Caco-2 (cell line): ENCODE data around the gene REC8. TPM values are rescaled to one million over a fixed set of nuclear protein-coding genes. Genes with fewer than 3 reads are reported as not detected.

Experiments used
- BruUV-seq: library from RNA; stranded (reverse); fragments of 400-500 nt; replicated peaks from 2 replicates; lab custom pipeline; 2021; lab: Mats Ljungman, UMichigan
- CTCF ChIA-PET: fragments of 300-600 bp; sonication (Branson Sonifier 250); formaldehyde crosslinking; loops from one replicate; lab custom pipeline; 2022; ENCODE audit warnings: antibody characterized with exemption; lab: Charles Lee
- POLR2A ChIA-PET: fragments of 300-600 bp; sonication (Branson Sonifier 250); formaldehyde crosslinking; loops from one replicate; lab custom pipeline; 2022; ENCODE audit warnings: antibody characterized with exemption; lab: Charles Lee
- DNase-seq, 2 experiments: peaks; one replicate each; pipeline versions ENCODE4 v3.0.0 to v3.0.0-alpha.2; 2020 to 2022
- H3K27me3 ChIP-seq: replicated peaks from 2 replicates; pipeline ENCODE4 v1.6.0; 2011; ENCODE audit warnings: low read length; ENCODE audit not compliant: control insufficient read depth, insufficient read depth
- H3K36me3 ChIP-seq: 2 replicates; pipeline ENCODE4 v1.5.1; 2011; ENCODE audit warnings: low read length; ENCODE audit not compliant: control insufficient read depth, insufficient read depth
- H3K4me1 ChIP-seq: fragments of 250-450 bp; sonication (Bioruptor Pico); 2 replicates; pipeline ENCODE4 v1.5.1; 2020; ENCODE audit warnings: mild to moderate bottlenecking
- H3K4me3 ChIP-seq: 2 replicates; pipeline ENCODE4 v1.5.1; 2011; ENCODE audit warnings: low read depth, mild to moderate bottlenecking, control low read depth, low read length
- H3K9me3 ChIP-seq: fragments of 250-450 bp; sonication (Bioruptor Pico); 2 replicates; pipeline ENCODE4 v1.5.1; 2020; ENCODE audit warnings: mild to moderate bottlenecking, moderate library complexity
- H3K27ac Mint-ChIP-seq: one replicate; pipeline ENCODE4 v1.8.0; 2022; ENCODE audit warnings: mixed read lengths; ENCODE audit not compliant: unreplicated experiment
- H3K27me3 Mint-ChIP-seq: one replicate; pipeline ENCODE4 v1.8.0; 2022; ENCODE audit warnings: mixed read lengths; ENCODE audit not compliant: insufficient read depth, unreplicated experiment
- H3K36me3 Mint-ChIP-seq: one replicate; pipeline ENCODE4 v1.8.0; 2022; ENCODE audit warnings: mild to moderate bottlenecking, mixed read lengths; ENCODE audit not compliant: insufficient read depth, unreplicated experiment
- H3K4me1 Mint-ChIP-seq: one replicate; pipeline ENCODE4 v1.8.0; 2022; ENCODE audit warnings: low read depth, mixed read lengths; ENCODE audit not compliant: unreplicated experiment
- H3K4me3 Mint-ChIP-seq: one replicate; pipeline ENCODE4 v1.8.0; 2022; ENCODE audit warnings: mild to moderate bottlenecking, moderate library complexity, mixed read lengths; ENCODE audit not compliant: unreplicated experiment
- H3K9me3 Mint-ChIP-seq: one replicate; pipeline ENCODE4 v1.8.0; 2022; ENCODE audit warnings: mixed read lengths; ENCODE audit not compliant: unreplicated experiment
- intact Hi-C: fragments of 100-400 bp; cut with micrococcal nuclease; formaldehyde crosslinking; loops from one replicate; pipeline ENCODE4 v1.10.0; 2022; ENCODE audit not compliant: unreplicated experiment
- total RNA-seq: library from RNA; stranded (reverse); gene quantifications from 2 replicates; pipeline ENCODE4 v1.2.3, GENCODE V29; 2022
- TF ChIP-seq, protein P1 (sequence below), 2 experiments: fragments of 200-600 bp in 1 of 2; IDR thresholded peaks; 1 replicate in 1 of 2; 2 replicates in 1 of 2; pipeline versions ENCODE4 v1.5.1 to v1.8.0; 2011 to 2022; ENCODE audit warnings: antibody characterized with exemption in 1 of 2, control low read depth in 1 of 2, inconsistent platforms in 1 of 2, low read depth in 1 of 2, low read length in 1 of 2, mild to moderate bottlenecking in 1 of 2, moderate library complexity in 1 of 2; ENCODE audit not compliant: insufficient read depth in 1 of 2, severe bottlenecking in 1 of 2, unreplicated experiment in 1 of 2

The REC8 gene
- total RNA-seq, 1 experiment from 2014 or later = 8.4 TPM

DNA sequence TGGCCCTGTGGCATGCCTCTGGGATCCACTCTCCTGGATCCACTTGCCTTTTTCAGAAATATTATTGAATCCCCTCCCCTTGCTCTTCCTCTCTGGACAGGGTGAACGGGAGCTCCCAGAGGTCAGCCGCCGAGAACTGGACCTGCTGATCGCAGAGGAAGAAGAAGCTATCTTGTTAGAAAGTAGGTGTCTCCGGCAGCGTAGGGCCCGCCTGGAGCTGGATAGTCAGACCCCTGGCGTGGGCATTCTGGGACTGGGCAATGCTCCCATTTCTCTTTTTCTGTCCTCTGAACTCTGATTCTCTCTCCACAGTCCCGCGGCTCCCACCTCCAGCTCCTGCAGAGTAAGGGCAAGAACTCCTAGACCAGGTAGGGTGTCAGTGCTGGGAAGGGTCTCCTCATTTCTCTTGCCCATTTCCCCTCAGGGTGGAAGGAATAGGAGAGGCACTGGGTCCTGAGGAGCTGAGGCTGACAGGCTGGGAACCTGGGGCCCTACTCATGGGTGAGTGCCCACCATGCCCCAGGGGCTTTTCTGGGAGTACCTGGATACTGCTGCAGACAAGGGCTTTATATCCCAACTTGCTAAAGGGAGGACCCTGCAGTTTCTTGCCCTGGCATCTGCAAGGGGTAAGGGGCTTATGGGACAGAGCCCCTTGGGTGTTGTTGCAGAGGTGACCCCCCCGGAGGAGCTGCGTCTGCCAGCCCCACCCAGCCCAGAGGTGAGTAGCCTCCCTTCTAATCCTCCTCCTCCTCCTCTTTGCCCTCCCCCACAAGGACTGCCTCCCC lies 5.4 kb downstream of the REC8 start:
- Mint-ChIP-seq H3K9me3 (no peaks in the 10 kb centered on the region), H3K27me3 (no peaks in the 10 kb centered on the region), H3K4me1 (no peaks in the 10 kb centered on the region), H3K36me3 (peaks cover 34% of the 10 kb centered on the region), H3K27ac (peak overlapping the region; percentile 6), H3K4me3 (no peak overlapping the region)
- TF ChIP-seq, protein P1, sequence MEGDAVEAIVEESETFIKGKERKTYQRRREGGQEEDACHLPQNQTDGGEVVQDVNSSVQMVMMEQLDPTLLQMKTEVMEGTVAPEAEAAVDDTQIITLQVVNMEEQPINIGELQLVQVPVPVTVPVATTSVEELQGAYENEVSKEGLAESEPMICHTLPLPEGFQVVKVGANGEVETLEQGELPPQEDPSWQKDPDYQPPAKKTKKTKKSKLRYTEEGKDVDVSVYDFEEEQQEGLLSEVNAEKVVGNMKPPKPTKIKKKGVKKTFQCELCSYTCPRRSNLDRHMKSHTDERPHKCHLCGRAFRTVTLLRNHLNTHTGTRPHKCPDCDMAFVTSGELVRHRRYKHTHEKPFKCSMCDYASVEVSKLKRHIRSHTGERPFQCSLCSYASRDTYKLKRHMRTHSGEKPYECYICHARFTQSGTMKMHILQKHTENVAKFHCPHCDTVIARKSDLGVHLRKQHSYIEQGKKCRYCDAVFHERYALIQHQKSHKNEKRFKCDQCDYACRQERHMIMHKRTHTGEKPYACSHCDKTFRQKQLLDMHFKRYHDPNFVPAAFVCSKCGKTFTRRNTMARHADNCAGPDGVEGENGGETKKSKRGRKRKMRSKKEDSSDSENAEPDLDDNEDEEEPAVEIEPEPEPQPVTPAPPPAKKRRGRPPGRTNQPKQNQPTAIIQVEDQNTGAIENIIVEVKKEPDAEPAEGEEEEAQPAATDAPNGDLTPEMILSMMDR (IDR thresholded peaks at IDR 0.05; ENCODE audit: insufficient read depth in 1 of 2, low read depth in 1 of 2, low read length in 1 of 2, severe bottlenecking in 1 of 2, unreplicated experiment in 1 of 2) = no peak
- BruUV-seq = no TSS peak
- intact Hi-C loops = no loop called here
- Histone ChIP-seq H3K4me3 (no peak overlapping the region), H3K4me1 (no peaks in the 10 kb centered on the region), H3K9me3 (no peaks in the 10 kb centered on the region), H3K36me3 (no peaks in the 10 kb centered on the region; the same call in 1 of the 2 replicates), H3K27me3 (no peaks in the 10 kb centered on the region)
- ChIA-PET CTCF (no interaction called here), POLR2A (no interaction called here)
- no peak for DNase-seq

DNA sequence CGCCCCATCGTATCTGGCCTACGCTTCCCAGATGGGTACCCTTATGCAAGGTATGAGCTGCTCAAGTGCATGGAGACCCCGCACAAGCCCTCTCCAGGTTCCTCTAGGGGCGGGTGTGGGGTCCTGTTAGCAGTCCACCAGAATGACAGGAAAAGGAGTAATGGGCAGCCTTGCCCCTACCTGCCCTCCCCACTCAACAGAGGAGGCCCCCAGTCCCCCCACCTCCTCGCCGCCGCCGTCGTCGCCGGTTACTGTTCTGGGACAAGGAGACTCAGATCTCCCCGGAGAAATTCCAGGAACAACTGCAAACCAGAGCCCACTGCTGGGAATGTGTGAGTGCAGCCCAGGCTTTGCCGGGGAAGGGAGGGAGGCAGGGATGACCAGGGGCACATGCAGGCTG lies 6.0 kb downstream of the REC8 start:
- POLR2A ChIA-PET = no interaction called here
- peaks cover 40% of the 10 kb centered on the region for H3K36me3 Mint-ChIP-seq
- H3K4me1 Mint-ChIP-seq = no peaks in the 10 kb centered on the region
- no peak overlapping the region for H3K27ac Mint-ChIP-seq
- H3K27me3 ChIP-seq = no peaks in the 10 kb centered on the region
- intact Hi-C loops = no loop called here
- no TSS peak for BruUV-seq
- H3K9me3 ChIP-seq = no peaks in the 10 kb centered on the region
- H3K9me3 Mint-ChIP-seq = no peaks in the 10 kb centered on the region
- CTCF ChIA-PET = no interaction called here
- H3K4me3 ChIP-seq = no peak overlapping the region
- H3K4me3 Mint-ChIP-seq = no peak overlapping the region
- DNase-seq = no peak
- TF ChIP-seq, protein P1 (IDR thresholded peaks at IDR 0.05; ENCODE audit: insufficient read depth in 1 of 2, low read depth in 1 of 2, low read length in 1 of 2, severe bottlenecking in 1 of 2, unreplicated experiment in 1 of 2) = no peak
- H3K27me3 Mint-ChIP-seq = no peaks in the 10 kb centered on the region
- no peaks in the 10 kb centered on the region for H3K4me1 ChIP-seq
- H3K36me3 ChIP-seq = no peaks in the 10 kb centered on the region; the same call in 1 of the 2 replicates

DNA sequence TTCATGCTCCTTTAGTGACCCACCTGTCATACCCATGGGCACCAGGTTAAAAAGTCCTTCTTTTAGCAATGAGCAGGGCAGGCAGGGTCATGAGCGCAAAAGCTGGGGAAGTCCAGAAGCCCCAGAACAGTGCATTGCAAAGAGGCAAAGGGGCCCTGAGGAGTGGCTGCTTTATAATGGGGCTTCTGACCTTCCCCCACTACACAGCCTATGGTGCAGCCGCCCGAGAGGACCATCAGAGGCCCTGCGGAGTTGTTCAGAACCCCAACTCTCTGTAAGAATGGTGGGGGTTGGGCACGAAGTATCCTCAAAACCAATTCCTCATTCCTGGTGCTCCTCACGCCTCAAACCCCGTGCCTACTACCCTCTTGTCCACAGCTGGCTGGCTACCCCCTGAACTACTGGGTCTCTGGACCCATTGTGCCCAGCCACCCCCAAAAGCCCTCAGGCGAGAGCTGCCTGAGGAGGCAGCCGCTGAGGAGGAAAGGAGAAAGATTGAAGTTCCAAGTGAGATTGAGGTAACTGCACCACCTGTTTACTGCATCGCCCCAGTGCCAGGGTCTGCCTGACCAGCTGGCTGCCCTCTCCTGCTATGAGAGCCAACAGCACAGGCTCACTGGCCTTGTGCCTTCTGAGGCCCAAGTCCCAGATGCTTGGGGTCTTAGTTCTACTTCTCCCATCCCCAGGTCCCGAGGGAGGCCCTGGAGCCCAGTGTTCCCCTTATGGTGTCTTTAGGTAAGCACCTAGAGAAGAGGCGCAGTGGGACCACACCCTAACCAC lies 6.7 kb downstream of the REC8 start:
- Histone ChIP-seq H3K4me1 (no peaks in the 10 kb centered on the region), H3K9me3 (no peaks in the 10 kb centered on the region), H3K4me3 (no peak overlapping the region), H3K27me3 (no peaks in the 10 kb centered on the region), H3K36me3 (no peaks in the 10 kb centered on the region; the same call in none of the 2 replicates)
- Mint-ChIP-seq H3K27me3 (no peaks in the 10 kb centered on the region), H3K36me3 (peaks cover 38% of the 10 kb centered on the region), H3K4me3 (no peak overlapping the region), H3K4me1 (no peaks in the 10 kb centered on the region), H3K9me3 (no peaks in the 10 kb centered on the region), H3K27ac (no peak overlapping the region)
- DNase-seq = no peak
- TF ChIP-seq, protein P1 (IDR thresholded peaks at IDR 0.05; ENCODE audit: insufficient read depth in 1 of 2, low read depth in 1 of 2, low read length in 1 of 2, severe bottlenecking in 1 of 2, unreplicated experiment in 1 of 2) = no peak
- ChIA-PET POLR2A (interaction anchor here (1.0 kb wide), 1 partner anchor 63 kb away, joined by 4 read pairs; no protein-coding TSS in a partner anchor), CTCF (no interaction called here)
- no TSS peak for BruUV-seq
- intact Hi-C loops = no loop called here
